GM19372 (cell line): ENCODE measurements around the gene GMNC.

ENCODE experiments used
- ATAC-seq: cut with Tn5 transposase; IDR thresholded peaks from one replicate; pipeline ENCODE4 v1.9.1; 2021; ENCODE audit warnings: mild to moderate bottlenecking, low read depth, moderate library complexity; ENCODE audit not compliant: unreplicated experiment

Gene GMNC

DNA sequence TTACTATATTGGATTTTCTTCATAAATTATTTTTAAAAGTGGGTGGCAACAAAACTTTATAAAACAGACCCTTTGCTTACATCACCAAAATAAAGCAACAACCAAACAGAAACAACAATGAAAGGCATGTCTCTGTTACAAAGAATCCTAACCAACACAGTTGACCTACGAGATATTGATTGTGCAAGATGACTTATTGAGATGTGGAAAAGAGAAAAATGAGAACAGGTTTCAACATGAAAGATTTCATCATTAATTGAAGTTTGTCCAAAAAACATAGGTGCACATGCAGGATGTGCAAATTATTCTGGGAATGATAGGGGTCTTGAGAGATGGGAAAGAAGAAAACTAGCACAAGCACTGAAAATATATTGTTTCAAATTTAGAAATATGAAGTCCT, 9.0 kb downstream of the GMNC start:
- no peak for ATAC-seq

DNA sequence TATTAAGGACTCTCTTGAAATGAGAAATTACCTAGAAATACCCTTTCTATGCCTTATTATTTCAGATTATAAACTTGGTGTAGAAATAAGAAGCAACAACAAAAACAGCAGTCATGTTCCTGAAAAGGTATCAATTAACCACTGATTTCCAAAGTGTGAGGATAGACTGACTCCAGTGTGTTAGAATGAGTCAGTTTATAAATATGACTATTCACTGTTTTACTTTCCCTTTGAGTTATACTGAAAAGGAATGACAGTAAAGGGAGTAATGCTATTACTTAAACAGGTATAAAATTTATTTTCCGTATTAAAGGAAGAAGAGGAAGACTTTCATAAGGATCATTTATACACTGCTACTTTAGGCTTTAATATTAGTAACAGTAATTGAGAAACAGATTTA, 12.9 kb downstream of the GMNC start:
- ATAC-seq, result no peak

DNA sequence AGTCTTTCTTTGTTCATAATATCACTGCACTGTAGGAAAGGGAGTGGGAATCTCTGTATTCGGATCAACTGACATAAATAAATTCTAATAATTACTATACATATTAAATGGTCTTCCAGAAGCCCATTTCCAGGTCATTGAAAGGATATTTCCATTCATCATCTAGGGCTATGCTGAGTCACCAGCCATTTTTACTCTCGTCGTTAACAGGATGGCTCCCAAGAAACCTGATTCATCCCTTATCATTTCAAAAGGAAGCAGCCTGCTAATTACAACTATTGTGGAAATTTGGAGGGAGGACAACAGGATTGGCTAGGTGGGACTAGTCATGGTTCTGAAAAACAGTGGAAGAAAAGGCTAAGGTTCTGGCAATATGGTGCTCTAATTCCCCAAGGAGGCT, 13.6 kb downstream of the GMNC start:
- ATAC-seq, result no peak

DNA sequence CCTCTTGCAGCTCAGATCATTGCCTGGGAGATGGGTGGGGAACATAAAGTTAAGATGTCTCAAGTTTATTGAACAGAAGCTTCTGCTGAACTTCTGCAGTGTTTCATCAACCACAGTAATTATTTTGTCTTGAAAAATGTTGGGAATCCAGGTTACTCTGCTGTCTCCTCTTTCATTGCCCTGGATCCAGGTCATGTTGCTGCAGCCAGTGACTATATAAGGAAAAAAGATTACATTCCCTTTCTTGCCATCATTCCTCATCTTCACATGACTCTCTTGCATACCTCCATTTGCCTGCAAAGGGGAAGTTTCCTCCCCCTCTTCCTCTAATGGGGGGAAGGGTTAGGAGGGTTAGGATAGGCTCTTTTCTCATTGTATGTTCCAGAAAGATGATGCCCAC, 15.1 kb downstream of the GMNC start:
- no peak for ATAC-seq

DNA sequence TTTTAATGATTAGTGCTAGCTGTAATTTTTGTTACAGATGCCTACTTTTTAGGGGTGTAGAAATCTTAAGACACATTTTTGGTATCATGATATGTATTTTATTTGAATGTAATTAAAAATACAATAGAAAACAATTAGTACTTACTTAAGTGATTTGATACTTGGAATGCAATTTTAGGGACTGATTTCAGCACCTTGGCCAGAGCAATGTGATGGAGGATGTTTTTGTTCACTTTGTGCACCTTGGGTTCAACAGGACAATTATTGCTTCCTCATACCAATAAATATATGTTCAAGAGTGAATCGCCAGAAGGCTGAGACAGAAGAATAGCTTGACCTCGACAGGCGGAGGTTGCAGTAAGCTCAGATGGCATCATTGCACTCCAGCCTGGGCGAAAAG, 22.3 kb downstream of the GMNC start:
- ATAC-seq, result no peak

DNA sequence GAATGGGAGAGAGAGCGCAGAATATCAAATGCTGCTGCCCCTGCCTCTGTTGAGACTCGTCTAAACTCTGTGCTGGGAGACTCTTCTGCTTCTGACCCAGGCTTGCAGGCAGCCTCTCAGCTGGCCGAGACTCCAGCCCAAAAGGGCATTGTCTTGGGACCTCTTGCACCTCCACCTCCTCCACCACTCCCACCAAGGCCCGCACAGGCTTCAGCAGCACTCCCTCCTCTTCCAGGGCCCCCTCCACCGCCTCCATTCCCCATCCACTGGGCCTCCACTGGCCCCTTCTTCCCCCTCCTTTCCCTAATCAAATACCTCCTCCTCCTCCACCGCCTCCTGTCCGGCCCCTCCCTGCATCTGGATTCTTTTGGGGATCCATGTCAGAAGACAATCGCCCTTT, 31.3 kb downstream of the GMNC start:
- ATAC-seq, result no peak

DNA sequence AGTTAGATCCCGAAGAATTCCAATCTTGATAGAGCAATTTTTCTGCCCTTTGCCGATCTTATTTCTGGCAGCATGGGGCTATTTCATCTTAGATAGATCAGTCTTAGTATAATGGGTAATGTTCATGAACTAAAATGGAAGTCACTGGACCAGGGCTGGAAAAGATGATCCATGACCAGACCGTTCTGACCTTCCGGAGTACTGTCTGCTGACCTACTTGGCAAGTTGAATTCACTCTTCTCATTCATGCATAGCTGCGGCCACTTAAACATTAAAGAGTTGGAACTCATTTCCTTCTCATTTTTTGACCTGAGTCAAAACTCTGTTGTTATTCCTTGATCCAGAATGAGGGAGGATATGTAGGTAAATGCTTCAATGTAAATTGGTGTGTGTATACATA, 32.5 kb downstream of the GMNC start:
- ATAC-seq, result no peak

DNA sequence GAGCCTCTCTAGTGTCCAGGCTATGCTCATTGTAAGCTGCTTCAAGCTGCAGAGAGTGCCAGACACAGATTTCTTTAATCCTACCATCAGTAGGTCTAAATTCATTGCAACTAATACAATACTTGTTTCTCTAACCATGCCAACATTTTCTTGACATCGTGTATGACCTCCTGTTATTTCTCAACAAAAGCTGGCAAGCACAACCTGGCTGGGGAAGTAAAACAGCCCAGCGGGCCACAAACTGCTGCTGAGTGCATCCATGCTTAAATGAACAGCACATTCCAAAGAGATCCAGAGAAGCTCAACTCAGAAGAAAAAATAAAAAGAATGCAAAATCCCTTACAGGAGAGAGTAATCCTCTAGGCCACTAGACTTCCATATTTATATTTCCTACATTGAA, 36.5 kb downstream of the GMNC start:
- no peak for ATAC-seq

DNA sequence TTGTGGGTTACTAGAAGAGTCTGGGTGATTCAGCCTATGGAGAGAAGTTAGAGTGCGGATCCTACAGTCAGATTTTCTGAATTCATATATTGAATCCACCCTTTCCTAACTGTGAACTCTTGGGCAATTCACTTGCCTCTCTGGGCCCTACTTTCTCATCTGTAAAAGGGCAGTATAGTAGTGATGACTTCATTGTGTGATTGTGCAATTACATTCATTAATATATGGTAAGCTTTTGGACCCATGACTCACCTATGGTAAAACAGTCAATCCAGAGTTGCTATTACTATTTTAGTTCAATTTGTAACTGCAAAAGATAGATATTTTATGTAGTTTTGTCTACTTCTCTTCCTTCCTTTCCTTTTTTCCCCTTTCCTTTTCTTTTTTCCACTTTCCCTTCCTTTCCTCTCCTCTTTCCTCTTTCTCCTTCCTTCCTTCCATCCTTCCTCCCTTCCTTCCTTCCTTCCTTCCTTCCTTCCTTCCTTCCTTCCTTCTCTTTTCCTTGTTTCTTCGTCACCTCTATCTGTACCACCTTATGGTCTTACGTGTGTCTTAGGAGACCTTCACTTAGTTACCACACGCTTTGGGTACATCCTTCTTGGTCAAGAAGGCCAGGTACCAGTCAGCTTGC, 37.0 kb downstream of the GMNC start:
- ATAC-seq, result no peak

DNA sequence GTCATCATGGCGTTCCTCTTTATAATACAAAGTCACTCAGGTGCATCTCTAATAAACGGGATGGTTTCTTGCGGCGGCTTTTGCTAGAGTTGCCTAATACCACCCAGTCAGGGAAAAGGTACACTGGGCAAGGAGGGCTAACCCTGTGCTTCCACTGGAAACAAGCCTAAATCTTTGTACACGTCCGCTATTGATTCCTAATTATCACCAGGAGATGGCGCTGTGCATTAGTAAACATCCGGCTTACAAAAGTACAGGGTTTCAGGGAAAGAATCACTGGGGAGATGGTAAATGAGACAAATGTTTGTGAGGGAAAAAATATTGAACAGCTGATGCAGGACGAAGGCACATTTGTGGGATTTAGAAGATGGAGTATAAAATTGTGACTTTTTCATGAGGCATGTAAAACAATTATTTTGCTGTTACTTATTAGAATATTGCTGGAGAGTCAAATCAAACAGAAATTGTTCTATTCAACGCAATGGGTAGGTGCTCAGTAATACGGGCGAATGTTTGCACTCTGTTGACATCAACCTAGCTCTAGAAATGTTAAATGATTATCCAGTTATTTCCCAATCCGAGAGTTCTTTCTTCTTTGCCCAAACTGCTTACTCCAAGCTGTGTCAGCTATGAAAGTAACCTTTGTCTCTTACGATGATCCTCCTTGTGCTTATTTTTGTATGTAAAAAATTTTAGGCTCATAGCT, 50.6 kb downstream of the GMNC start:
- ATAC-seq, result peak; percentile 76

DNA sequence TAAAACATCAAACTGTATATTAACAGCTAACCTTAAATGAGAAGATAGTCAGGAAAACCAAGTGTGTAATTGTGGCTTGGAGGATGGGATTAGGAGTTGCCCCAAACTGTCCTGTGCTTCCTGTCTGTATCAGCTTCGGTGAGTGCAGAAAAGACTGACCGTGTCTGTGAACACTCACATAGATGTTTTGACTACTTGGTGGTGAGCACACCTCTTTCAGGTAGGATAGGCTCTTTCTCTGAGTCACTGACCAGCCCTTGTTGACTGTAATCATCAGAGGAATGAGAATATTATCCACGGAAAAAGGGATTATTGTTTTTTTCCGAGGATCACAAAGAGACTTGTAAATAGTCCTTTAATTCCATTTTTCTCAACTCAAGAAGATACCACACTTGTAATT, 51.5 kb downstream of the GMNC start:
- ATAC-seq, result no peak

DNA sequence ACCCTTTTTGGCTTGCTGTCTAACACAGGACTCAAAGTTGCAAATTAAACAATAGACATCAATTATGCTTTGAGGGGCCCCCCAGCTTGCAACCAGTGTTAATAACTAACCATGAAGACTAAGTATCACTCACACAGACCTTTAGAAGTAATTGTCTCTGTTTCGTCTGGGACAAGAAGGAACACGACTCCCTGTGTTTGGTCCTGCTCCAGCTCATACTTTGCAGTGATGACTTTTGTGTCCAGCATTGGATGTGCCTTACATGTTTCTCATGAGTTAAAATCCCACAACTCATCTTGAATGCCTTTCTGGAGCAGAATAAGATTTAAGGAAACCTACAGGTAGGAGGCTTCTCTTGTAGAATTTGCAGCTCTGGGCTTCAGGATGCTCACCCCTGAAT, 53.1 kb downstream of the GMNC start:
- no peak for ATAC-seq

DNA sequence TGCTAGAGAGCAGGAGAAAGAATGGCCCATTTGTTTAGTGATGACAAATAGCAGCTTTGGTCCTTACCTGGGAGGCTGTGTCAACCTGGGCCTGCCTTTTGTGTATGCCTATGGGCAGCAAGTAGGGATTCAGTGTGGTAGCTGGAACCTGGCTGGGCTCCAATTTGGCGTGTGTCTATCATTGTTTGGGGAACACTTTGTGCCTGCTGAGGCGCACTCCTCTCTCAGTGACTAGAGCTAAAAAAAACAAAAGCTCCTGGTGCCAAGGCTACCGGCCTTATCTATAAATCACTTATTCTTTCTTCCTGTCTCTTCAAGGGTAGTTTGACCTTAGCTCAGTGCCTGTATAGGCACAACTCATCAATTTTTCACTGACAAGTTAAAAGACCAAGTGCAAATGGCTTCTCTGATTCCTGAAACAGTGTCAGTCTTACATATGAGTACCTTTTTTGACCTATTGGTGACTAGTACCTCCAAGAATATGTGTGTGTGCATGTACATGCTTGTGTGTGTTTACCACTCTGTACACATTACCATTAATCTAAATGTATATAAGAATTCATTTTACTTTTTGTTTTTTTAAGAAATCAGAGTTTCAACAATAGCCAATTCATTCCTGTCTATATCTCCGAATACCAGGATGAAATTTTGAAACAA, 54.6 kb downstream of the GMNC start:
- no peak for ATAC-seq
